Measurements from ENCODE around the gene TFB2M. TPM values are rescaled to one million over a fixed set of nuclear protein-coding genes. Genes with fewer than 3 reads are reported as not detected.

The TFB2M gene
- total RNA-seq, 1 donor from 2014 or later: 9.4 TPM

DNA sequence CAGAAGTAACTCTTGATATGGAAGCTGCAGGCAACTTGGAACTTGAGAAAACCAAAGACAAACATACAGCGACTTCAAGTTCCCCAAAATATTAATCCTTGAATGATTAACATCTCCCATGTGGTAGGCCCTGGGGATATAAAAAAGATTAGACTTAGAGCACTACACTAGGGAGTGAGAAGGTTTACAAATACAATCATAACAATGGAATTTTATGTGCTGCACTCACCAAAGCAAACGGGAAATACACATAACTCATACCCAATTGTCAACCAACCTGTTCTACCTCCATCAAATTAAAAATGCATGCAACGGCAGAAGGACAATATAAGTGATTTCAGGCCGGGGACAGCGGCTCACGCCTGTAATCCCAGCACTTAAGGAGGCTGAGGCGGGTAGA is 62.7 kb downstream of the TFB2M start:
- Histone ChIP-seq H3K4me3 (no peak overlapping the region), H3K27me3 (no peaks in the 10 kb centered on the region), H3K36me3 (no peaks in the 10 kb centered on the region), H3K27ac (no peak overlapping the region), H3K9me3 (no peaks in the 10 kb centered on the region), H3K4me1 (peaks cover 11% of the 10 kb centered on the region)
- ATAC-seq (peak; percentile 7), DNase-seq (no peak)
- intact Hi-C loops (cut with DNase I): loop anchor here (10.0 kb wide), 1 partner anchor 191 kb away; no protein-coding TSS in a partner anchor
- TF ChIP-seq, protein P1, sequence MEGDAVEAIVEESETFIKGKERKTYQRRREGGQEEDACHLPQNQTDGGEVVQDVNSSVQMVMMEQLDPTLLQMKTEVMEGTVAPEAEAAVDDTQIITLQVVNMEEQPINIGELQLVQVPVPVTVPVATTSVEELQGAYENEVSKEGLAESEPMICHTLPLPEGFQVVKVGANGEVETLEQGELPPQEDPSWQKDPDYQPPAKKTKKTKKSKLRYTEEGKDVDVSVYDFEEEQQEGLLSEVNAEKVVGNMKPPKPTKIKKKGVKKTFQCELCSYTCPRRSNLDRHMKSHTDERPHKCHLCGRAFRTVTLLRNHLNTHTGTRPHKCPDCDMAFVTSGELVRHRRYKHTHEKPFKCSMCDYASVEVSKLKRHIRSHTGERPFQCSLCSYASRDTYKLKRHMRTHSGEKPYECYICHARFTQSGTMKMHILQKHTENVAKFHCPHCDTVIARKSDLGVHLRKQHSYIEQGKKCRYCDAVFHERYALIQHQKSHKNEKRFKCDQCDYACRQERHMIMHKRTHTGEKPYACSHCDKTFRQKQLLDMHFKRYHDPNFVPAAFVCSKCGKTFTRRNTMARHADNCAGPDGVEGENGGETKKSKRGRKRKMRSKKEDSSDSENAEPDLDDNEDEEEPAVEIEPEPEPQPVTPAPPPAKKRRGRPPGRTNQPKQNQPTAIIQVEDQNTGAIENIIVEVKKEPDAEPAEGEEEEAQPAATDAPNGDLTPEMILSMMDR (IDR thresholded peaks at IDR 0.05): no peak

DNA sequence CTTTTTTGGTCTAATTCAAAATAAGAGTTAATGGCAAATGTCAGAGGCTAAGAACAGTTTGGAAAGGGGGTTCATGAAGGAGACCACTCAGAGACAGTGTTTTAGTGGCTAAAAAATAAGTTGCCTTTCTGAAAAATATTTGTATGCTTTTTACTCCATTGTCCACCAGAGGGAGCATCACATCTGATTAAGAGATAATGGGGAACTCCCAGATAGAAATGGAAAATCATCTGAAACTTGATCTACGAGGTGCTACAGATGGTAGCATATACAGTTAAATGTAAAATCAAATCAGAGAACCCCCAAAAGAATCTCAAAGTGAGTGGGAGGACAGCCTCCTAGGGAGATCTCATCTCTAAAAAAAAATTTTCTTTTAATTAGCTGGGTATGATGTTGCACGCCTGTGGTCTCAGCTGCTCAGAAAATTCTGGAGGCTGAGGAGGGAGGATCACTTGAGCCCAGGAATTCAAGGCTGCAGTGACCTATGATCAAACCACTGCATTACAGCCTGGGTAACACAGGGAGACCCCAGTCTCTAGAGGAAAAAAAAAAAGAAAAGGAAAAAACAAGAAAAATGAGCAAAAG is 68.6 kb downstream of the TFB2M start:
- no peaks in the 10 kb centered on the region for H3K4me1 ChIP-seq
- no peaks in the 10 kb centered on the region for H3K27me3 ChIP-seq
- H3K4me3 ChIP-seq: no peak overlapping the region
- DNase-seq (no peak), ATAC-seq (peak; percentile 79)
- TF ChIP-seq, protein P1 (IDR thresholded peaks at IDR 0.05): peak; percentile 78
- H3K27ac ChIP-seq: no peak overlapping the region
- no peaks in the 10 kb centered on the region for H3K36me3 ChIP-seq
- no peaks in the 10 kb centered on the region for H3K9me3 ChIP-seq
- intact Hi-C loops (cut with DNase I): no loop called here

DNA sequence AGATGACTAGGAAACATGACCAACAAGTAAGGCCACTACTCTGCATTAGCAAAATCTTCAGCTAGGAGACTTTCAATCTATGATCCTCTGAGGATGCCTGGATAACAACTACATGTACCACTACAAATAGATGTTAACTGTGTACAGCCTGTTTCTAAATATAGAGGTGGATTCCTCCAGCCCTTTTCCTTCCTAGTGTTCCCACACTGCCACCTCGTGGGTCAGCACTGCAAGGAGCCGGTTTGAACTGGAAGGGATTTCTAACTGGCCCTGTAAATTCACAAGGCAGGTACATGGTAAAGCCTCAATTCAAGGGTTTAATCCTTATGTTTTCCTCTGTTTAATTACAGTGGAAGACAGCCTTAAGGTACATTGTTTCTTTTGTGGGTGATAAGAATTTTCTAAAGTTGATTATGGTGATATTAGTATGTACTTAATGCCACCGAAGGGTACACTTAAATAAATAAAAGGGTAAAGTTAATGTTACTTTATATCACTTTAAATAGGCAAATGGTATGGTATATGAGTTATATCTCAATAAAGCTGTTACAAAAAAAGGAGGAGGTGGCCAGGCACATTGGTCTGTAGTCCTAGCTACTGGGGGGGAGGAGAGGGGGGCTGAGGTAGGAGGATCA is 73.3 kb downstream of the TFB2M start:
- no peaks in the 10 kb centered on the region for H3K9me3 ChIP-seq
- no peaks in the 10 kb centered on the region for H3K36me3 ChIP-seq
- no peaks in the 10 kb centered on the region for H3K27me3 ChIP-seq
- H3K4me3 ChIP-seq: no peak overlapping the region
- intact Hi-C loops (cut with DNase I): no loop called here
- peak; percentile 72 for DNase-seq
- TF ChIP-seq, protein P1 (IDR thresholded peaks at IDR 0.05): peak; percentile 81
- peak; percentile 93 for ATAC-seq
- H3K27ac ChIP-seq: no peak overlapping the region
- no peaks in the 10 kb centered on the region for H3K4me1 ChIP-seq

DNA sequence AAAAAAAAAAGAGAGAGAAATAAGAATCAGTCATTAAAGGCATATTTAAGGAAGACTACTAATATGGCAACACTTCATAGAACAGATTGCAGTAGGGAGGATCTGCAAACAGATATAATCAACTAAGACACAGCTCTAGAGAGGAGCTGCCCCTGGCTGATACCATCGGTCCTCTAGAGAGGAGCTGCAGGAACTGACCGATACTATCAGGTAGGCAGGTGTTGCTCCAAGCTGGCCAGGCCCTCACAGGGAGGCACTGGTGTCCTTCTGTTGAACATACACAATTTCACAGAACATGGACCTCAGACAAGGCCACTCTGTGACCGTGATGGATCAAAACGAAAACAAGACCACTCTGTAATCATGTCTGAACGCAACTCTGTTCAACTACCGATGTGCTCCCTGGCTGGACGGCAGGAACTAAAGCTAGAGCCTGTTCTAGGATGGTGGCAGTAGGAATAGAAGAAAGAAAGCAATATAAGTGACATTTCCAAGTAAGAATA is 74.5 kb downstream of the TFB2M start:
- intact Hi-C loops (cut with DNase I): no loop called here
- H3K36me3 ChIP-seq: no peaks in the 10 kb centered on the region

More for the DNA sequence above, 74.5 kb downstream of the TFB2M start:
- Histone ChIP-seq H3K4me3 (no peak overlapping the region), H3K9me3 (no peaks in the 10 kb centered on the region), H3K27me3 (no peaks in the 10 kb centered on the region), H3K27ac (no peak overlapping the region), H3K4me1 (no peaks in the 10 kb centered on the region)
- no peak for ATAC-seq
- TF ChIP-seq, protein P1 (IDR thresholded peaks at IDR 0.05): no peak
- DNase-seq: no peak

Other genes starting within 250 kb of the TFB2M start
- 27.2 TPM for gene SMYD3, start 59.0 kb downstream of the TFB2M start, total RNA-seq
- gene CNST, start 195 bp upstream of the TFB2M start, total RNA-seq: 29.8 TPM
- gene SCCPDH, start 158.1 kb upstream of the TFB2M start, total RNA-seq: 23.4 TPM